HG02840 (cell line): Measurements from ENCODE around the gene GPER1.
"Not testable (repeated sequence)": the region's sequence is repeated elsewhere in the genome, so short reads cannot be mapped to it uniquely, and the experiment has no call there.

Source experiments
- ATAC-seq: cut with Tn5 transposase; IDR thresholded peaks from one replicate; pipeline ENCODE4 v1.9.1; 2021; ENCODE audit warnings: mild to moderate bottlenecking, moderate library complexity, moderate number of reproducible peaks; ENCODE audit not compliant: unreplicated experiment, low FRiP score

Gene GPER1

GRCh38 chr7:1066242-1066588 is 21.7 kb upstream of the GPER1 start:
- ATAC-seq = no peak

- no peak for ATAC-seq
Observed at GRCh38 chr7:1068013-1068412, 19.9 kb upstream of the GPER1 start.

- ATAC-seq = no peak
Observed at GRCh38 chr7:1068619-1069018, 19.3 kb upstream of the GPER1 start.

DNA sequence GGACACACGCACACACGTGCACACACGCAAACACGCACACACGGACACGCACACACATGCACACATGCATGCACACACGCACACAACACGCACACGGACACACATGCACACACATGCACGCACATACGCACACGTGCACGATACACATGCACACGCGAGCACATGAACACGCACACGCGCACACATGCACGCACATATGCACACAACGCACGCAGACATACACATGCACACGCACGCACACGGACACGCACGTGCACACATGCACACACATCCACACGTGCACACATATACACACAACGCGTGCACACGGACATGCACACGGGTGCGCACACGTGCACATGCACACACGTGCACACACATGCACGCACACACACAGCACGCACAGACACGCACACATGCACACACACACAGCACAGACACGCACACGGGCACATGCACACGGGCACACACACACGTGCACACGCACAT is 17.3 kb upstream of the GPER1 start:
- no peak for ATAC-seq

DNA sequence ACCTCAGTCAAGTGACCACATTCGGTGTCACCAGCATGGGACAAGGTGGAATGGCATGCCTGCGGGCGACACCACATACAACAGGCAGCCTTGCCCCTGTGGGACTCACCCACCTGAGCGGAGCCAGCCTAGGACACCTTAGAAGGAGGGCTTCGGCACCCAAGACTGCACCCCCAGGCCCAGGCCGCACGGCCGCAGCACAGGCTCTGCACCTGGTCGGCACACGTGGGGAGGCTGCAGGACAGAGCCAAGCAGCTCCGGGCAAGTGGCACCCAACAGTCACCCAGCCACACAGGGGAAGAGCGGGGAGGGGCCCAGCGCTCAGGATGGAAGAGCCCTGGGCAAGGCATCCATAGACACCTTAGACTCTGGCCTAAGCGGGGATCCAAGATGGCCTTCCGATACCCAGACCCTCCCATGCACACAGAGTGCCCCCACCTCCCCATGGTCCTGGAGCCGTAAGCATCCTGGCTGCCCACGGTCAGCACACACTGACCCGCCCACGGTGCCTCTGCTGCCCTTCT is 16.1 kb upstream of the GPER1 start:
- ATAC-seq = no peak

DNA sequence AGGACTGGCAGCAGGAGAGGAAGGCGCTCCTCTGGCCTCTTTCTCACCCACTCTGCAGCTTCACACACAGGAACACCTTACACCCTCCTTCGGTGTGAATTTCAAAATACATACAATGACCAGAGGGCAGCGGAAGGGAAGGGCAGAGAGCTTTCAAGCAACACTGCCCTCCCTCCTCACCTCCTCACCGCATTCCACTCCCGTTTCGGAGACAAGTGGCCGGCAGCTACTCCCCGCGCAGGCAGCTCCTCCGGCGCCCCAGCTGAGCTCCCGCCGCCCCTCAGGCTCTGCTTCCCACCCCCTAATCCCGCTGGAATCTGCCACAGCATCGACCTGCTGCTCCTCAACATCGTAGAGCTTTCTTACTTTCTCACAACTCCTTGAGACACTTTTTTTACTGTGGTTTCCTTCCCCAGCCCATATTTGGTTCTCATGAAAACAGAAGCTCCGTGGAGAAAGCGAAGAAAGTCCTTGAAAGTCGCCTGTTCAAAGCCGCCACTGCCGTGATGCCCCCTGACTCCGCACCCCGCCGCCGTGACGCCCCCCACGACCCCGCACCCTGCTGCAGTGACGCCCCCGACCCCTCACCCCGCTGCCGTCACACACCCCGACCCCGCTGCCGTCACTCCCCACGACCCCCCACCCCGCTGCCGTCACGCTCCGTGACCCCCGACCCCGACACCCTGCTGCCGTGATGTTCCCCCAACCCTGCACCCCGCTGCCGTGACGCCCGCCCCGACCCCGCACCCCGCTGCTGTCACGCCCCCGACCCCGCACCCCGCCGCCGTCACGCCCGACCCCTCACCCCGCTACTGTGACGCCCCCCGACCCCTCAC is 14.6 kb upstream of the GPER1 start:
- ATAC-seq = no peak

GRCh38 chr7:1074018-1074417 is 13.9 kb upstream of the GPER1 start:
- ATAC-seq = not testable (repeated sequence)

- ATAC-seq = no peak
Observed at GRCh38 chr7:1074593-1075431, 13.1 kb upstream of the GPER1 start.

DNA sequence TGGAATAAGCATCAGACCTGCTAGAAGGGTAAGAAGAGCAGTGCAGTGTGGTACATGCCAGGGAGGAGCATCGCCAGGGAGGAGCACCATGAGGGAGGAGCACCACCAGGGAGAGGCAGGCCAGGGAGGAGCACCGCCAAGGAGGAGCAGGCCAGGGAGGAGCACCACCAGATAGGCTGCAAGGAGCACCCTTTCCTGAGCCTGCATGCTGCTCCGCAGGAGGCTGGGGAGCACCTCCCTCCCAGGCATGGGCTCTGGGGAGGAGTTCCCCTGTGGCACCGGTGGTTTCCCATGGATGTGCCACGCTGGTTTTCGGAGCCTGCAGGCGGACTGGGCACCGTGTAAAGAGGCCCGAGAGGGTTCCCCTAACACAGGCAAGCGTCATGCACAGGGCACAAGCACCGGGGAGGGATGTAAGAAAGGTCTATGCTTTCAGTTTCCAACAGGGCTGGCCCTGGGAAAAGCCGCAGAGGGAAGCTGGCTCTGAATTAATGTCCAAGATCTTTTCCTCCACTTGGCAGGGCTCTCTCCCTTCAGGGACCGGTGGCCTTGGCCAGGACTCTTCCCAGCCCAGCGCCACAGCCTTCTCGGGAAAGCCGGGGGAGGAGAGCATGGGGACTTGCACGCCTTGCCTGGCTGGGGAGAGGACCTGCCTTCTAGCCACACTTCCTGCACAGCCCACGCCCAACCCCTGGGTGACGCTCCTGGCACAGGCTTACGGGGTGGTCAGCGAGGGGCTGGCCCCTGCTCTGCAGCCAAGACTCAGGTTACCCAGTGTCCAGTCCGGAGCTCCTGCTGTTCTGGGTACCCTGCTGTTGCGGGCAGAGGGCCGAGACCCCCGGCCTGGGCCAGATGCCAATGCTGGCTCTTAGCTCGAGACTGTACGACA is 11.5 kb upstream of the GPER1 start:
- ATAC-seq = no peak

- ATAC-seq = no peak
Observed at GRCh38 chr7:1078519-1078918, 9.4 kb upstream of the GPER1 start.

GRCh38 chr7:1078985-1079384 is 8.9 kb upstream of the GPER1 start:
- no peak for ATAC-seq

DNA sequence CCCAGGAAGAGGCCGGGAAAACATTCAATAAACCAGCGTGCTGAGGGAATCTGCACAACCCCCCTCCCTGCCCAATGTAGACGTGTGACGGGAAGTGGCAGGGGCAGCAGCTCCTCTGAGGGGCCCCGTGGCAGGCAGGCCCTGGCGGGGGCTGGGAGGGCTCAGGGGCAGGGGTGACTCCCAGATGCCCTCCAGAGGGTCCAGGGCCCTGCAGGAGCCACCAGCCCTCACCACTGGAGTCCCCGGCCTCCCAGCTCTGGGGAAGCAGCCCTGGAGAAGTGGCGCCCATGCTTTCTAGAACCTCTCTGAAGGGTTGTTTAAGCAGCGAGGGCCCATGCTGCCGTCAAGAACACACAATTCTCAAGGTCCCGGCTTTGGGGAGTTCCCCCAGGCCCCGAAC is 8.4 kb upstream of the GPER1 start:
- no peak for ATAC-seq

DNA sequence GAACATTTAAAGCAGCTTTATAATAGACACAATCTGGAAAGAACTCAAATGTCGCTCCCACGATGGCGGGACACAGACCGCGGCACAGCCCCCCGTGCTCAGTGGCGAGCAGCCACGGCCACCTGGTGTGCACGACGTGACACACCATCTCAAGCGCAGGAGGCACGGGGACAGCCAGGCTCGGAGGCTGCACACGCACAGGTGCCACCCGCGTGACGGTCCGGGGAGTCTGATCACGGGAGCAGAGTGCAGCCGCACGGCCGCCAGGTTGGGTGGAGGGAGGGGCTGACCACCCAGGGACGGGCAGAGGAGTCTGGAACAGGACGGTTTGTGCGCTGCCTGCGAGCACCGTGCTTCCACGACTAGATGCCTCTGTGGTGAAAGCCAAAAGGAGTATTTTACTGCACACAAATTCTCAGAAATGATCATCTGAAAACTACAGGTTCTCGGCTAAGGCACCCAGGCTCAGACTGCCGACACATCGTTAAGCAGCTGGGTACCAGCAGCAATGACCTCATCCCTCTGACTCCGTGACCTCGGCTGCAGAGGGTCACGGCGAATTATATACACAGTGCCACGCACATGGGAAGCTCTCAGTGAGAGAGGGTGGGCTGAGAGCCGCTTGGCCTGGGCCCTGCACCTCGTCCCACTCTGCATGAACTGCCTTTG is 7.5 kb upstream of the GPER1 start:
- ATAC-seq = no peak

GRCh38 chr7:1080921-1081255 is 7.0 kb upstream of the GPER1 start:
- ATAC-seq = no peak

- no peak for ATAC-seq
Observed at GRCh38 chr7:1081336-1081735, 6.6 kb upstream of the GPER1 start.

GRCh38 chr7:1081931-1082401 is 5.9 kb upstream of the GPER1 start:
- ATAC-seq = no peak

DNA sequence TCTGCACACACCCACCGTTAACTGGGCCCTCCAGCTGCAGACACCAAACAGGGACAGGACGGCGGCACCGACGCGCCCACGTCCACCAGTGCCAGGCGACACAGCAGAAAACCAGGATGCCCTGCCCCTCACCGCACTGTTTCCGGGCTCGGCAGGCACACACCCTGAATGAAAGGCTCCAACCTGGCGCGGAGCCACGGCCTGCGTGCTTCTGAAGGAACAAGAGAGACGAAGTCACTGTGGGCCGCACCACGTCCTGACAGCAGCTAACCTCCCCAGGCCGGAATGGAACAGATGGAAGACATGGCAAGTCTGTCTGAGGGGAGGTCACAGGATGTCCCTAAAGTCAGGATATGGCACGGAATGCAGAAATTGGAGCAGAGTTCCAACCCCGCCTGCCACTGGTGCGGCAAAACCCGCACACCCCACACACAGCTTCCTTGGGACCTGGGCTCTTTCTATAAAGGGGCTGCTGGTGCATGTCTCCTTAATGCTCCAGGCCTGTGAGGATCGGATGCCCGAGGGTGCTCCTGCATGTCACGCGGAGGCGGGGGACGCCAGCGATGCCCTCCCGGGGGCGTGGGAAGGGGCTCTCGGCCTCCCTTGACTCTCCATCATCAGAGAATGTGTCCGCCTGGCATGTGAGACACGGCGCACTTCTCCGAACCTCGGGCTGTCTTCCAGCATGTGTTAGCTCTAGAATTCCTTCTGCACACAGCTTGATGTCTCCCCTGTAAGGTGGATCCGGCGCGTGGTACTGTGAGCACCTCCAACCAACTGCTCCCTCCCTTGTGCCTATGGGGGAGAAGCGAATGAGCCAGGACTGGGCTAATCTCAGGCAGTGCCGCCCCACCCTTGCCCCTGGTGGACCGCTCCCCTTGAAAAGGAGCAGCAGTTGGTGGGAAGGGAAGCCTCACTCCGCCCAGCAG is 3.9 kb upstream of the GPER1 start:
- ATAC-seq = no peak

DNA sequence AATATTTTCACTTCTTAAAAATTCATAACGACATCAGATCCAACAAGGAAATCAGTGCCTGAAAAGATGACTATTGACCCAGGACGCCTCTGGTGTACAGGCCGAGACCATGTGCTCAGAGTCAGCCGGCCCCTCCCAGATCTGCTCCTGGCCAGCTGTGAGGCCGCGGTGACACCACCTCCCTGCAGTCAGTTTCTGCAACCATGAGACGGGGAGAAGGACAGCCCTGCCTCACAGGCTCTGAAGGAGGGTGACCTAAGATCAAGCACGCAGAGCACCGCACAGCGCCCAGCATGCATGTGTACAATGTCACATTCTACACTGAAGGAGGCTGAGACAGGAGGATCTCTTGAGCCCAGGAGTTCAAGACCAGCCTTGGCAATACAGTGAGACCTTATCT is 2.6 kb upstream of the GPER1 start:
- ATAC-seq = no peak

- ATAC-seq = no peak
Observed at GRCh38 chr7:1085910-1086421, 1.9 kb upstream of the GPER1 start.
